ENCODE data around the gene CRY2. TPM values are rescaled to one million over a fixed set of nuclear protein-coding genes. Genes with fewer than 3 reads are reported as not detected.

The CRY2 gene
- total RNA-seq, 1 donor from 2014 or later: 10.8 TPM

DNA sequence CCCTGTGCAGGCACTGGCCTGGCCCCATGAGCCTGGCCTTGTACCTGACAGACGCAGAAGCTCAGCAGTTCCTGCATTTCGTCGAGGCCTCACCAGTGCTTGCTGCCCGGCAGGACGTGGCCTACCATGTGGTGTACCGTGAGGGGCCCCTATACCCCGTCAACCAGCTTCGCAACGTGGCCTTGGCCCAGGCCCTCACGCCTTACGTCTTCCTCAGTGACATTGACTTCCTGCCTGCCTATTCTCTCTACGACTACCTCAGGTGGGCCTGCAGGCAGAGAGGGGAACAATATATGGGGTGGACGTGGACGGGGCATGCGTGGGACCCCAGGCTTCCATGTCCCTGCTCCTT, 80.0 kb downstream of the CRY2 start:
- H3K36me3 ChIP-seq (ENCODE audit: control insufficient read depth, insufficient read depth, low read length): no peaks in the 10 kb centered on the region
- DNase-seq (ENCODE audit: low read depth) (no peak), FAIRE-seq (no peak)
- no peaks in the 10 kb centered on the region for H3K27me3 ChIP-seq (ENCODE audit: control insufficient read depth, insufficient read depth, low read length)
- H3K4me3 ChIP-seq (ENCODE audit: low read depth, low read length): no peak overlapping the region
- TF ChIP-seq, protein P1, sequence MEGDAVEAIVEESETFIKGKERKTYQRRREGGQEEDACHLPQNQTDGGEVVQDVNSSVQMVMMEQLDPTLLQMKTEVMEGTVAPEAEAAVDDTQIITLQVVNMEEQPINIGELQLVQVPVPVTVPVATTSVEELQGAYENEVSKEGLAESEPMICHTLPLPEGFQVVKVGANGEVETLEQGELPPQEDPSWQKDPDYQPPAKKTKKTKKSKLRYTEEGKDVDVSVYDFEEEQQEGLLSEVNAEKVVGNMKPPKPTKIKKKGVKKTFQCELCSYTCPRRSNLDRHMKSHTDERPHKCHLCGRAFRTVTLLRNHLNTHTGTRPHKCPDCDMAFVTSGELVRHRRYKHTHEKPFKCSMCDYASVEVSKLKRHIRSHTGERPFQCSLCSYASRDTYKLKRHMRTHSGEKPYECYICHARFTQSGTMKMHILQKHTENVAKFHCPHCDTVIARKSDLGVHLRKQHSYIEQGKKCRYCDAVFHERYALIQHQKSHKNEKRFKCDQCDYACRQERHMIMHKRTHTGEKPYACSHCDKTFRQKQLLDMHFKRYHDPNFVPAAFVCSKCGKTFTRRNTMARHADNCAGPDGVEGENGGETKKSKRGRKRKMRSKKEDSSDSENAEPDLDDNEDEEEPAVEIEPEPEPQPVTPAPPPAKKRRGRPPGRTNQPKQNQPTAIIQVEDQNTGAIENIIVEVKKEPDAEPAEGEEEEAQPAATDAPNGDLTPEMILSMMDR (IDR thresholded peaks at IDR 0.05; ENCODE audit: insufficient read depth, low read length, severe bottlenecking): no peak

DNA sequence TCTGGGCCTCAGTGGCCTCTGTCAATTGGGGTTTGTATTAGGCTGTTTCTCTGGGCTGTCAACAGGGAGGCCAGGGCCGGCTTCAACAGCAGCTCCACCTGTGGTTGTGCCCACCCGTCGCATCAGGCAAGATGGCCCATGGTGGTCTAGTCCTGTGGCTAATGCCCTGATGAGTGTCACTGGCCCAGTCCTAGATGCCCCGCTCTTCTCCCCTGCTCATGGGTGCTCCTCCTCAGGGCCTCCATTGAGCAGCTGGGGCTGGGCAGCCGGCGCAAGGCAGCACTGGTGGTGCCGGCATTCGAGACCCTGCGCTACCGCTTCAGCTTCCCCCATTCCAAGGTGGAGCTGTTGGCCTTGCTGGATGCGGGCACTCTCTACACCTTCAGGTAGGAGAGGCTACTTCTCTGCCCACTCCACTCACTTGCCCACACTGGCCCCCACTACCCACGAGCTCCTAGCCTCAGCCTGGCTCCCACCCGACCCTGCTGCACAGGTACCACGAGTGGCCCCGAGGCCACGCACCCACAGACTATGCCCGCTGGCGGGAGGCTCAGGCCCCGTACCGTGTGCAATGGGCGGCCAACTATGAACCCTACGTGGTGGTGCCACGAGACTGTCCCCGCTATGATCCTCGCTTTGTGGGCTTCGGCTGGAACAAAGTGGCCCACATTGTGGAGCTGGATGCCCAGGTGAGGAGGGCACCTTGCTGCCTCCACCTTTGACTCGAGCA, 80.6 kb downstream of the CRY2 start:
- Histone ChIP-seq H3K4me3 (ENCODE audit: low read depth, low read length) (no peak overlapping the region), H3K27me3 (ENCODE audit: control insufficient read depth, insufficient read depth, low read length) (no peaks in the 10 kb centered on the region), H3K36me3 (ENCODE audit: control insufficient read depth, insufficient read depth, low read length) (no peaks in the 10 kb centered on the region)
- FAIRE-seq (no peak), DNase-seq (ENCODE audit: low read depth) (no peak)
- TF ChIP-seq, protein P1 (IDR thresholded peaks at IDR 0.05; ENCODE audit: insufficient read depth, low read length, severe bottlenecking): no peak

DNA sequence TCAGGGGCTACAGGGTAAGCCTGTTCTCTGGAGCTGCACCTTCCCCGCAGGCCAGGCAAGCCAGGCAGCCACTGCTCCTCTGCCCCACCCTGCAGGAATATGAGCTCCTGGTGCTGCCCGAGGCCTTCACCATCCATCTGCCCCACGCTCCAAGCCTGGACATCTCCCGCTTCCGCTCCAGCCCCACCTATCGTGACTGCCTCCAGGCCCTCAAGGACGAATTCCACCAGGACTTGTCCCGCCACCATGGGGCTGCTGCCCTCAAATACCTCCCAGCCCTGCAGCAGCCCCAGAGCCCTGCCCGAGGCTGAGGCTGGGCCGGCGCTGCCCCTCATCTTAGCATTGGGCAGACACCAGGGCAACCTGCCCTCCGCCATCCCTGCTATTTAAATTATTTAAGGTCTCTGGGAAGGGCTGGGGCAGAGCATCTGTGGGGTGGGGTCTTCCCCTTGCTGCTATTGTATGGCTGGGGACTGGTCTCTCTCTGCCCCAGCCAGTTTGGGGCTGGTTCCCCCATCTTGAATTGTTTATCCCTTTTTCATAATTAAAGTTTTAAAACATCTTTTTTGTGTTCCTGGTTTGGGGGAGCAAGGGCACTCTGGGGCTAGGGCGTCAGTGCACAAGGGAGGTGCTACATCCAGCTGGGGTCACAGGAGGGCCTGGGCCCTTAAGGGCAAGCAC, 81.4 kb downstream of the CRY2 start:
- H3K36me3 ChIP-seq (ENCODE audit: control insufficient read depth, insufficient read depth, low read length): no peaks in the 10 kb centered on the region
- DNase-seq (ENCODE audit: low read depth) (no peak), FAIRE-seq (no peak)
- H3K27me3 ChIP-seq (ENCODE audit: control insufficient read depth, insufficient read depth, low read length): no peaks in the 10 kb centered on the region
- TF ChIP-seq, protein P1 (IDR thresholded peaks at IDR 0.05; ENCODE audit: insufficient read depth, low read length, severe bottlenecking): no peak
- no peak overlapping the region for H3K4me3 ChIP-seq (ENCODE audit: low read depth, low read length)

DNA sequence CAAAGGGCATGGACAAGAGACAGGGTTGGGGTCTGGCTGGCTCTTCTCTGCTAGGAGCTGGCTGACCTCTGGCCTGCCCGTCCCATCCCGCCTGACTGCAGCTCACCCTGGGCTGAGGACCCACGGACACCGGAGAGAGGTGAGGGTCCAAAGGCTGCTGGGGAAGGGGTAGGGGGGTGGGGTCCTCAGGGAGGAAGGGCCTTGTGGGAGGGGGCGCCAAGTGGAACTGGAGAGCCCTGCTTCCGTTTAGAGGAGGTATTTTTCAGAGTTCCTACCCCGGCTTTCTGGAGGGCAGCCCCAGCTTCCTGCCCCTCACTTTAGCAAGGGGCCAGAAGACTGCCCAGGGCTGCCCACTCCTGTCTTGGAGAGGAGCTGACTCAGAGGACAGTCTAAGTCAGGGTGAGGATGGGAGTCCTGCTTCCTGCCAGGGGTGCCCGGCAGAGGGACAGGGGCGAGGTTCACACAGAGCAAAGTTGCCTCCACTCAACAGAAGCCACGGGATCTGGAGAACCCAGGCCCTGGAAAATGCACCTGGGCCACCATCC, 82.3 kb downstream of the CRY2 start:
- peak; percentile 53 for DNase-seq (ENCODE audit: low read depth)
- Histone ChIP-seq H3K36me3 (ENCODE audit: control insufficient read depth, insufficient read depth, low read length) (peaks cover 1% of the 10 kb centered on the region), H3K4me3 (ENCODE audit: low read depth, low read length) (no peak overlapping the region), H3K27me3 (ENCODE audit: control insufficient read depth, insufficient read depth, low read length) (no peaks in the 10 kb centered on the region)
- no peak for FAIRE-seq
- TF ChIP-seq, protein P1 (IDR thresholded peaks at IDR 0.05; ENCODE audit: insufficient read depth, low read length, severe bottlenecking): no peak

DNA sequence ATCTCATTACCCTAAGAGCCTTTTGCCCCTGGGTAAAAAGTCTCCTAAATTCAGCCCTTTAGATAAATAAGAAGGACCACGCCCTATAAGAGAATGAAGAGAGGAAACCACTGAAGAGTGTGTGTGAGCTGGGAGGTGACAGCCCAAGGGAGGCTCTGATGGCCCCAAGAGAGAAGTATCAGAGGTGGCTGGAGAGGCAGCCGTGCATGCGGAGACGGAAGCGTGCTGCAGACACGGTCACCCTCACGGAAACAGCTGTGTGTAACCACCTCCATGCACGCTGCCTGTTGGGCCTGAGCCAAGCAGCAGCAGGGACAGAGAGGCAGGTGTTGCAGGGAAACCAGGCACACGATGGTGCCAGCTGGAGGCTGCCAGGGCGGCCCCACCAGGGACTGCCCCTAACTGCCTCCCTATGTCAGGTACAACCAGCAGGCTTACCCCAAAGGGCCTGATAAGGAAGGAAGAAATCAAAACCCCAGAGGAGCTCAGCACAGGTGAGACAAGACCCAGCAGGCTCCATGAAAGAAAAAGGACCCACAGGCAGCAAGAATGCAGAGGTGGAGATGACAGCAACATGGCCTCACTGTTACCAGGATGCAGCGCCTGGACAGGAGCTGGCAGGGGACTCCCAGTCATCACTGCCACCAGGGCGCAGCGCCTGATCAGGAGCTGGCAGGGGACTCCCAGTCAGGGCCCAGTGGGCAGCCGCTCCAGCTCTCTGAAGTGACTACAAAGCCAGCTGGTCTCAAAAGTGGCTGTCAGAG, 82.9 kb downstream of the CRY2 start:
- DNase-seq (ENCODE audit: low read depth): peak; percentile 53
- TF ChIP-seq, protein P1 (IDR thresholded peaks at IDR 0.05; ENCODE audit: insufficient read depth, low read length, severe bottlenecking): no peak
- Histone ChIP-seq H3K36me3 (ENCODE audit: control insufficient read depth, insufficient read depth, low read length) (peaks cover 3% of the 10 kb centered on the region), H3K4me3 (ENCODE audit: low read depth, low read length) (no peak overlapping the region), H3K27me3 (ENCODE audit: control insufficient read depth, insufficient read depth, low read length) (no peaks in the 10 kb centered on the region)
- peak; percentile 60 for FAIRE-seq

All from bronchial epithelial cell (primary cell).